Mesenchymal stem cell (in vitro differentiated cells and primary cell): ENCODE results near the gene OR7C2.

ENCODE experiments used
- DNase-seq: peaks from one replicate; pipeline ENCODE4 v3.0.0-alpha.2; 2013
- H2AFZ ChIP-seq: one replicate; pipeline ENCODE4 v1.6.1; 2013; ENCODE audit warnings: low read depth, mild to moderate bottlenecking, control low read depth, inconsistent platforms, low read length, moderate library complexity
- H2AK5ac ChIP-seq: 2 replicates; pipeline ENCODE4 v1.6.1; 2013; ENCODE audit warnings: low read length, moderate library complexity, mild to moderate bottlenecking, inconsistent platforms; ENCODE audit not compliant: severe bottlenecking
- H2BK120ac ChIP-seq: one replicate; pipeline ENCODE4 v1.6.1; 2013; ENCODE audit warnings: low read depth, mild to moderate bottlenecking, inconsistent platforms, low read length, moderate library complexity
- H2BK12ac ChIP-seq, 2 experiments: one replicate each; pipeline ENCODE4 v1.6.1; 2013; ENCODE audit warnings: inconsistent platforms in 2 of 2, low read length in 2 of 2, mild to moderate bottlenecking in 2 of 2, moderate library complexity in 2 of 2, control low read depth in 1 of 2
- H2BK15ac ChIP-seq: one replicate; pipeline ENCODE4 v1.6.1; 2013; ENCODE audit warnings: mild to moderate bottlenecking, low read depth, inconsistent platforms; ENCODE audit not compliant: poor library complexity, severe bottlenecking
- H2BK5ac ChIP-seq: 2 replicates; pipeline ENCODE4 v1.6.1; 2013; ENCODE audit warnings: low read depth, mild to moderate bottlenecking, low read length, control low read depth, inconsistent platforms; ENCODE audit not compliant: poor library complexity, severe bottlenecking
- H3K14ac ChIP-seq, 2 experiments: one replicate each; pipeline ENCODE4 v1.6.1; 2013; ENCODE audit warnings: inconsistent platforms in 2 of 2, low read length in 2 of 2, control low read depth in 1 of 2, mild to moderate bottlenecking in 1 of 2, moderate library complexity in 1 of 2
- H3K18ac ChIP-seq, 2 experiments: one replicate each; pipeline ENCODE4 v1.6.1; 2013; ENCODE audit warnings: inconsistent platforms in 2 of 2, low read length in 2 of 2, control low read depth in 1 of 2, low read depth in 1 of 2, mild to moderate bottlenecking in 1 of 2
- H3K23ac ChIP-seq, 2 experiments: one replicate each; pipeline ENCODE4 v1.6.1; 2013; ENCODE audit warnings: inconsistent platforms in 2 of 2, low read length in 2 of 2, mild to moderate bottlenecking in 2 of 2, moderate library complexity in 2 of 2, control low read depth in 1 of 2
- H3K27ac ChIP-seq: 2 replicates; pipeline ENCODE4 v1.5.1; 2013; ENCODE audit warnings: mild to moderate bottlenecking, moderate library complexity, low read length, control low read depth, inconsistent platforms; ENCODE audit not compliant: poor library complexity, severe bottlenecking
- H3K27me3 ChIP-seq, 2 experiments: 2 replicates each; pipeline versions ENCODE4 v1.6.1 to v1.7.0; 2013; ENCODE audit warnings: low read length in 2 of 2, mild to moderate bottlenecking in 2 of 2, moderate library complexity in 2 of 2, control low read depth in 1 of 2, inconsistent platforms in 1 of 2; ENCODE audit not compliant: control insufficient read depth in 1 of 2, insufficient read depth in 1 of 2
- H3K36me3 ChIP-seq, 2 experiments: 2 replicates each; pipeline versions ENCODE4 v1.6.1 to v1.7.0; 2013; ENCODE audit warnings: low read length in 2 of 2, control low read depth in 1 of 2, inconsistent platforms in 1 of 2, low read depth in 1 of 2, mild to moderate bottlenecking in 1 of 2; ENCODE audit not compliant: insufficient read depth in 2 of 2, control insufficient read depth in 1 of 2
- H3K4ac ChIP-seq, 2 experiments: one replicate each; pipeline ENCODE4 v1.6.1; 2013; ENCODE audit warnings: inconsistent platforms in 2 of 2, low read length in 2 of 2, mild to moderate bottlenecking in 2 of 2, moderate library complexity in 2 of 2, control low read depth in 1 of 2, low read depth in 1 of 2
- H3K4me1 ChIP-seq: 2 replicates; pipeline ENCODE4 v1.6.1; 2013; ENCODE audit warnings: low read depth, low read length, control low read depth; ENCODE audit not compliant: control insufficient read depth, insufficient read depth
- H3K4me2 ChIP-seq: 2 replicates; pipeline ENCODE4 v1.6.1; 2013; ENCODE audit warnings: low read length, mild to moderate bottlenecking, inconsistent platforms; ENCODE audit not compliant: poor library complexity, severe bottlenecking
- H3K4me3 ChIP-seq, 2 experiments: 2 replicates each; pipeline versions ENCODE4 v1.5.1 to v1.7.0; 2013; ENCODE audit warnings: low read length in 2 of 2, mild to moderate bottlenecking in 2 of 2, control low read depth in 1 of 2, low read depth in 1 of 2; ENCODE audit not compliant: insufficient read depth in 1 of 2
- H3K79me1 ChIP-seq: replicated peaks from 2 replicates; pipeline ENCODE4 v1.6.1; 2013; ENCODE audit warnings: mild to moderate bottlenecking, control low read depth, low read length, inconsistent platforms; ENCODE audit not compliant: poor library complexity, severe bottlenecking
- H3K9ac ChIP-seq: 2 replicates; pipeline ENCODE4 v1.7.0; 2013; ENCODE audit warnings: mild to moderate bottlenecking, low read length, moderate library complexity
- H3K9me3 ChIP-seq: 2 replicates; pipeline ENCODE4 v1.7.0; 2013; ENCODE audit warnings: mild to moderate bottlenecking, low read length; ENCODE audit not compliant: control insufficient read depth
- H4K8ac ChIP-seq: one replicate; pipeline ENCODE4 v1.6.1; 2013; ENCODE audit warnings: inconsistent platforms, mild to moderate bottlenecking, low read length, moderate library complexity
- H4K91ac ChIP-seq: one replicate; pipeline ENCODE4 v1.6.1; 2013; ENCODE audit warnings: mild to moderate bottlenecking, low read length, inconsistent platforms
- whole genome bisulfite sequencing: methylation state at CpG from one replicate; pipeline ENCODE4 v1.1.7; 2013; ENCODE audit warnings: mixed read lengths; 5-methylcytosine and 5-hydroxymethylcytosine counted together

The OR7C2 gene

DNA sequence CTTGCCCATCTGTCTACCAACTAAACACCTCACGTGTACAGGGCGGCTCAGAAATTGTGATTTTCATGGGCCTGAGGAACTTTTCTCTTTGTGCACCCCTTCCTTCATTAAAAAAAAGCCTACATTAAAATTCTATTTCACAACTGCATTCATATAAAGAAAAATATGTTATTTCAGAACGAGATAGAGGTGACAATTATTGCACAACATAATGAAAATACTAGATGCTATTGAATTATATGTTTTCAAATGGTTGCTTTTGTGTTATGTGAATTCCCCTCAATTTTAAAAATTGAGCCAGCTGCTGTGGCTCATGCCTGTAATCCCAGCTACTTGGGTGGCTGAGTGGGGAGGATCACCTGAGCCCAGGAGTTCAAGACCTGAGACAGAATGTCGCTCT is 33.2 kb downstream of the OR7C2 start:
- Histone ChIP-seq H3K4me2 (no peak overlapping the region), H3K27me3 (peaks cover 14 to 25% of the 10 kb centered on the region in 2 experiments), H3K18ac (no peak overlapping the region), H3K23ac (no peak overlapping the region), H3K36me3 (no peaks in the 10 kb centered on the region), H2AK5ac (no peak overlapping the region), H3K27ac (no peak overlapping the region), H2BK5ac (no peak overlapping the region), H3K14ac (no peak overlapping the region), H3K4me3 (no peak overlapping the region), H2BK120ac (no peak overlapping the region), H3K9me3 (peaks cover 9% of the 10 kb centered on the region), H3K4me1 (peaks cover 4% of the 10 kb centered on the region), H4K91ac (no peak overlapping the region), H3K4ac (no peak overlapping the region), H4K8ac (no peak overlapping the region), H3K79me1 (no peaks in the 10 kb centered on the region), H2AFZ (no peak overlapping the region), H2BK15ac (no peak overlapping the region), H2BK12ac (no peak overlapping the region), H3K9ac (no peak overlapping the region)
- WGBS: 72% methylated on average over 3 of the region's 4 CpGs
- no peak for DNase-seq

- no peak overlapping the region for H3K14ac ChIP-seq
- H2BK15ac ChIP-seq: no peak overlapping the region
- H3K18ac ChIP-seq: no peak overlapping the region
- no peak overlapping the region for H3K27ac ChIP-seq
- H3K4ac ChIP-seq: no peak overlapping the region
- H3K36me3 ChIP-seq: no peaks in the 10 kb centered on the region
- H3K27me3 ChIP-seq: peaks cover 32 to 45% of the 10 kb centered on the region in 2 experiments
- no peak overlapping the region for H2BK12ac ChIP-seq
- H3K23ac ChIP-seq: no peak overlapping the region
- no peak for DNase-seq
- H2BK120ac ChIP-seq: no peak overlapping the region
- H2AFZ ChIP-seq: no peak overlapping the region
- H3K4me2 ChIP-seq: no peak overlapping the region
- no peaks in the 10 kb centered on the region for H3K79me1 ChIP-seq
- H2BK5ac ChIP-seq: no peak overlapping the region
- no peak overlapping the region for H3K4me3 ChIP-seq
- H3K4me1 ChIP-seq: peaks cover 6% of the 10 kb centered on the region
- H4K8ac ChIP-seq: no peak overlapping the region
- H4K91ac ChIP-seq: no peak overlapping the region
- peaks cover 4% of the 10 kb centered on the region for H3K9me3 ChIP-seq
- H2AK5ac ChIP-seq: no peak overlapping the region
- WGBS: 81% methylated on average over 2 of the region's 5 CpGs
- no peak overlapping the region for H3K9ac ChIP-seq
These were observed 35.8 kb downstream of the OR7C2 start for GRCh38 chr19:14977128-14977527.

- no peak overlapping the region for H3K14ac ChIP-seq
- no peaks in the 10 kb centered on the region for H3K36me3 ChIP-seq
- no peak overlapping the region for H3K27ac ChIP-seq
- H3K18ac ChIP-seq: no peak overlapping the region
- no peak overlapping the region for H3K9ac ChIP-seq
- WGBS: 77% methylated on average over 4 of the region's 6 CpGs
- H3K27me3 ChIP-seq: peaks cover 32 to 51% of the 10 kb centered on the region in 2 experiments
- no peak overlapping the region for H4K8ac ChIP-seq
- H3K4ac ChIP-seq: no peak overlapping the region
- no peak overlapping the region for H3K4me2 ChIP-seq
- H3K23ac ChIP-seq: no peak overlapping the region
- no peak overlapping the region for H2BK12ac ChIP-seq
- H2BK5ac ChIP-seq: no peak overlapping the region
- H4K91ac ChIP-seq: no peak overlapping the region
- H3K79me1 ChIP-seq: no peaks in the 10 kb centered on the region
- no peak overlapping the region for H3K4me3 ChIP-seq
- H2BK120ac ChIP-seq: no peak overlapping the region
- H3K4me1 ChIP-seq: peaks cover 6% of the 10 kb centered on the region
- no peak overlapping the region for H2AK5ac ChIP-seq
- H2AFZ ChIP-seq: no peak overlapping the region
- H3K9me3 ChIP-seq: peaks cover 4% of the 10 kb centered on the region
- DNase-seq: no peak
- no peak overlapping the region for H2BK15ac ChIP-seq
These were observed 37.0 kb downstream of the OR7C2 start for GRCh38 chr19:14978161-14978776.

- Histone ChIP-seq H3K79me1 (no peaks in the 10 kb centered on the region), H3K4me1 (peaks cover 6% of the 10 kb centered on the region), H3K4ac (no peak within 1 kb of the TSS), H4K91ac (no peak within 1 kb of the TSS), H2BK120ac (no peak within 1 kb of the TSS), H2BK15ac (no peak within 1 kb of the TSS), H3K36me3 (no peaks in the 10 kb centered on the region), H2AFZ (no peak within 1 kb of the TSS), H3K9me3 (peaks cover 4% of the 10 kb centered on the region), H3K18ac (no peak within 1 kb of the TSS), H4K8ac (no peak within 1 kb of the TSS), H3K14ac (no peak within 1 kb of the TSS), H2BK5ac (no peak within 1 kb of the TSS), H3K9ac (no peak within 1 kb of the TSS), H2BK12ac (no peak within 1 kb of the TSS), H3K27me3 (peaks cover 32 to 52% of the 10 kb centered on the region in 2 experiments), H3K27ac (no peak within 1 kb of the TSS), H2AK5ac (no peak within 1 kb of the TSS), H3K4me3 (no peak within 1 kb of the TSS), H3K4me2 (no peak within 1 kb of the TSS), H3K23ac (no peak within 1 kb of the TSS)
- DNase-seq: no peak
- 5% methylated on average over 52 of the region's 84 CpGs for WGBS
These were observed 38.4 kb downstream of the OR7C2 start, which contains the start of gene SLC1A6 for GRCh38 chr19:14979476-14980255. TSS of gene SLC1A6 (minus strand) at chr19:14979864. CDS start at chr19:14972910, 6,954 bp downstream.
